Panc1 (cell line): ENCODE measurements around the gene DHCR24.

Experiments
- POLR2AphosphoS5 ChIP-seq: IDR thresholded peaks from 2 replicates; pipeline ENCODE4 v1.6.1; 2012; ENCODE audit warnings: mild to moderate bottlenecking, low read depth, low read length, moderate library complexity
- TCF7L2 ChIP-seq: IDR thresholded peaks from 2 replicates; pipeline ENCODE4 v1.6.1; 2011; ENCODE audit warnings: mild to moderate bottlenecking, low read depth, low read length, inconsistent platforms
- TF ChIP-seq, protein P1 (sequence below): fragments of 450-650 bp; IDR thresholded peaks from 2 replicates; pipeline ENCODE4 v1.5.1; 2017; ENCODE audit warnings: mild to moderate bottlenecking
- TF ChIP-seq, protein P2 (sequence below), 2 experiments: IDR thresholded peaks; 2 replicates each; pipeline ENCODE4 v1.6.1; 2011 to 2012; ENCODE audit warnings: low read depth in 2 of 2, control low read depth in 1 of 2, low read length in 1 of 2, mild to moderate bottlenecking in 1 of 2, moderate library complexity in 1 of 2; ENCODE audit not compliant: insufficient read depth in 1 of 2

DNA sequence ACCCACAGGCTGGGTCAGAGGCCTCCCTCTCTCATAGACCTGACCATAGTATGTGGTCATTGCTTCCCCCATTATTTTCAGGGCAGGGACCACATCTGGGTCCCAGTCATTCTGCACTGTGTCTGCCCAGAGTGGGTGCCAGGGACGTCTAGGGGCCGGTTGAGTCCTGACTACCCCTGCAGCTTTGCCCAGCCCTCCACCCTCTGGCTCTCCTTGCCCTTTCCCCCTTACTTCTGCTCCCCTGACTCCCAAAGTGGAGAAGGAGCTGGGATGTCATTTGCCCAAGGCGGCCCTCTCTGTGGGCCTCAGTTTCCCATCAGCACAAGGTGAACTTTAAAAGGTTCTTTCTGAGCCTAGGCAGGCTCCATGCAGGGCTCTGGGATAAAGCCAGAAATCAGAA, 81.5 kb downstream of the DHCR24 start:
- TF ChIP-seq, protein P1, sequence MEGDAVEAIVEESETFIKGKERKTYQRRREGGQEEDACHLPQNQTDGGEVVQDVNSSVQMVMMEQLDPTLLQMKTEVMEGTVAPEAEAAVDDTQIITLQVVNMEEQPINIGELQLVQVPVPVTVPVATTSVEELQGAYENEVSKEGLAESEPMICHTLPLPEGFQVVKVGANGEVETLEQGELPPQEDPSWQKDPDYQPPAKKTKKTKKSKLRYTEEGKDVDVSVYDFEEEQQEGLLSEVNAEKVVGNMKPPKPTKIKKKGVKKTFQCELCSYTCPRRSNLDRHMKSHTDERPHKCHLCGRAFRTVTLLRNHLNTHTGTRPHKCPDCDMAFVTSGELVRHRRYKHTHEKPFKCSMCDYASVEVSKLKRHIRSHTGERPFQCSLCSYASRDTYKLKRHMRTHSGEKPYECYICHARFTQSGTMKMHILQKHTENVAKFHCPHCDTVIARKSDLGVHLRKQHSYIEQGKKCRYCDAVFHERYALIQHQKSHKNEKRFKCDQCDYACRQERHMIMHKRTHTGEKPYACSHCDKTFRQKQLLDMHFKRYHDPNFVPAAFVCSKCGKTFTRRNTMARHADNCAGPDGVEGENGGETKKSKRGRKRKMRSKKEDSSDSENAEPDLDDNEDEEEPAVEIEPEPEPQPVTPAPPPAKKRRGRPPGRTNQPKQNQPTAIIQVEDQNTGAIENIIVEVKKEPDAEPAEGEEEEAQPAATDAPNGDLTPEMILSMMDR, result no peak
- TF ChIP-seq, protein P2, sequence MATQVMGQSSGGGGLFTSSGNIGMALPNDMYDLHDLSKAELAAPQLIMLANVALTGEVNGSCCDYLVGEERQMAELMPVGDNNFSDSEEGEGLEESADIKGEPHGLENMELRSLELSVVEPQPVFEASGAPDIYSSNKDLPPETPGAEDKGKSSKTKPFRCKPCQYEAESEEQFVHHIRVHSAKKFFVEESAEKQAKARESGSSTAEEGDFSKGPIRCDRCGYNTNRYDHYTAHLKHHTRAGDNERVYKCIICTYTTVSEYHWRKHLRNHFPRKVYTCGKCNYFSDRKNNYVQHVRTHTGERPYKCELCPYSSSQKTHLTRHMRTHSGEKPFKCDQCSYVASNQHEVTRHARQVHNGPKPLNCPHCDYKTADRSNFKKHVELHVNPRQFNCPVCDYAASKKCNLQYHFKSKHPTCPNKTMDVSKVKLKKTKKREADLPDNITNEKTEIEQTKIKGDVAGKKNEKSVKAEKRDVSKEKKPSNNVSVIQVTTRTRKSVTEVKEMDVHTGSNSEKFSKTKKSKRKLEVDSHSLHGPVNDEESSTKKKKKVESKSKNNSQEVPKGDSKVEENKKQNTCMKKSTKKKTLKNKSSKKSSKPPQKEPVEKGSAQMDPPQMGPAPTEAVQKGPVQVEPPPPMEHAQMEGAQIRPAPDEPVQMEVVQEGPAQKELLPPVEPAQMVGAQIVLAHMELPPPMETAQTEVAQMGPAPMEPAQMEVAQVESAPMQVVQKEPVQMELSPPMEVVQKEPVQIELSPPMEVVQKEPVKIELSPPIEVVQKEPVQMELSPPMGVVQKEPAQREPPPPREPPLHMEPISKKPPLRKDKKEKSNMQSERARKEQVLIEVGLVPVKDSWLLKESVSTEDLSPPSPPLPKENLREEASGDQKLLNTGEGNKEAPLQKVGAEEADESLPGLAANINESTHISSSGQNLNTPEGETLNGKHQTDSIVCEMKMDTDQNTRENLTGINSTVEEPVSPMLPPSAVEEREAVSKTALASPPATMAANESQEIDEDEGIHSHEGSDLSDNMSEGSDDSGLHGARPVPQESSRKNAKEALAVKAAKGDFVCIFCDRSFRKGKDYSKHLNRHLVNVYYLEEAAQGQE (IDR thresholded peaks at IDR 0.05; ENCODE audit: insufficient read depth in 1 of 2, low read depth in 2 of 2, low read length in 1 of 2), result no peak
- TF ChIP-seq TCF7L2, result no peak
- TF ChIP-seq POLR2AphosphoS5, result no peak
